Right cardiac atrium (tissue), 5 donors: Measurements from ENCODE around the gene FA2H. TPM values are rescaled to one million over a fixed set of nuclear protein-coding genes. Genes with fewer than 3 reads are reported as not detected.
"Not testable (repeated sequence)": the region's sequence is repeated elsewhere in the genome, so short reads cannot be mapped to it uniquely, and the experiment has no call there.

Experiments
- ATAC-seq, 2 donors: fragments of 200-7000 bp; cut with Tn5 transposase; one replicate each; pipeline versions ENCODE4 v1.8.0 to v1.9.1; 2020; ENCODE audit warnings: moderate library complexity in 2 of 2, mild to moderate bottlenecking in 1 of 2
- DNase-seq, 3 donors: peaks; one replicate each; pipeline ENCODE4 v3.0.0-alpha.2; 2020
- H3K27ac ChIP-seq: one replicate; pipeline ENCODE4 v1.5.1; 2013; ENCODE audit warnings: mild to moderate bottlenecking, low read length, control low read depth, moderate library complexity
- H3K27me3 ChIP-seq: one replicate; pipeline ENCODE4 v1.6.1; 2013; ENCODE audit not compliant: control insufficient read depth, insufficient read depth
- H3K4me1 ChIP-seq: one replicate; pipeline ENCODE4 v1.6.1; 2013; ENCODE audit warnings: low read length; ENCODE audit not compliant: control insufficient read depth, insufficient read depth
- H3K4me3 ChIP-seq: one replicate; pipeline ENCODE4 v1.5.1; 2013; ENCODE audit warnings: low read length, control low read depth
- H3K9me3 ChIP-seq: one replicate; pipeline ENCODE4 v1.6.1; 2013; ENCODE audit warnings: low read length; ENCODE audit not compliant: control insufficient read depth
- WGBS: extraction: QIAGEN DNeasy Blood & Tissue Kit; methylation state at CpG from one replicate; pipeline ENCODE4 v1.1.7; 2013; 5-methylcytosine and 5-hydroxymethylcytosine counted together
- intact Hi-C, 4 donors: fragments of 100-400 bp; cut with DNase I; formaldehyde crosslinking; loops; one replicate each; pipeline versions ENCODE4 v1.11.0 to v1.14.0; 2022 to 2023
- polyA plus RNA-seq: library from polyadenylated mRNA; stranded (reverse); fragments of 200-250 nt; gene quantifications from one replicate; pipeline ENCODE4 v1.2.3, GENCODE V29; 2013
- total RNA-seq, 4 donors: library from RNA; stranded (reverse); fragmentation: NEBNext Ultra II Directional; extraction: Animal tissue kit (Norgen Biotek cat#: 25700); gene quantifications; one replicate each; pipeline ENCODE4 v1.2.1, GENCODE V29; 2021
- donor health status: healthy with polysubstance abuse.
- donor health status: DM: no; HTN: yes; CAD: no.
- donor health status: DM: no; HTN: no; CAD: no.
- donor health status: DM: no; HTN: yes; CAD: no; lungs with severe emphysema.
- donor health status: DM: yes; HTN: yes; CAD: no.

The FA2H gene
- total and polyA plus RNA-seq, 5 donors, result 0.18 to 0.76 (median 0.55) TPM; not detected in 1

GRCh38 chr16:74732707-74733350, 41.8 kb downstream of the FA2H start:
- intact Hi-C loops, result no loop called here
- ATAC-seq, result no peak

GRCh38 chr16:74731853-74732477, 42.7 kb downstream of the FA2H start:
- no peak for ATAC-seq
- intact Hi-C loops, result no loop called here
- 90% methylated on average over 8 of the region's 8 CpGs for WGBS

More at GRCh38 chr16:74732707-74733350, 41.8 kb downstream of the FA2H start:
- H3K9me3 ChIP-seq, result no peaks in the 10 kb centered on the region
- H3K4me3 ChIP-seq, result no peak overlapping the region
- DNase-seq, result no peak
- H3K4me1 ChIP-seq, result no peaks in the 10 kb centered on the region
- no peaks in the 10 kb centered on the region for H3K27me3 ChIP-seq
- H3K27ac ChIP-seq, result no peak overlapping the region
- 85% methylated on average over 15 of the region's 15 CpGs for WGBS

GRCh38 chr16:74729783-74730683, 44.6 kb downstream of the FA2H start:
- 52% methylated on average over 11 of the region's 11 CpGs for WGBS
- ATAC-seq, result peak in 1 of 2 donors; percentile 44
- Histone ChIP-seq H3K9me3 (peaks cover 4% of the 10 kb centered on the region), H3K4me1 (no peaks in the 10 kb centered on the region), H3K27ac (no peak overlapping the region), H3K27me3 (no peaks in the 10 kb centered on the region), H3K4me3 (no peak overlapping the region)
- no peak for DNase-seq
- intact Hi-C loops, result no loop called here

More at GRCh38 chr16:74731853-74732477, 42.7 kb downstream of the FA2H start:
- H3K4me1 ChIP-seq, result no peaks in the 10 kb centered on the region
- H3K4me3 ChIP-seq, result no peak overlapping the region
- H3K27me3 ChIP-seq, result no peaks in the 10 kb centered on the region
- H3K27ac ChIP-seq, result no peak overlapping the region
- no peak for DNase-seq
- H3K9me3 ChIP-seq, result peaks cover under 1% of the 10 kb centered on the region

- ATAC-seq (no peak), DNase-seq (no peak)
- Histone ChIP-seq H3K9me3 (peaks cover 4% of the 10 kb centered on the region), H3K4me3 (no peak overlapping the region), H3K27ac (no peak overlapping the region), H3K27me3 (no peaks in the 10 kb centered on the region), H3K4me1 (no peaks in the 10 kb centered on the region)
- 98% methylated on average over 4 of the region's 4 CpGs for WGBS
- intact Hi-C loops, result no loop called here
These were observed 46.7 kb downstream of the FA2H start for GRCh38 chr16:74727903-74728302.

- Histone ChIP-seq H3K27me3 (no peaks in the 10 kb centered on the region), H3K4me3 (no peak overlapping the region), H3K4me1 (no peaks in the 10 kb centered on the region), H3K9me3 (peaks cover 4% of the 10 kb centered on the region), H3K27ac (no peak overlapping the region)
- intact Hi-C loops, result no loop called here
- WGBS, result 65% methylated on average over 2 of the region's 2 CpGs
- ATAC-seq (no peak), DNase-seq (no peak)
These were observed 47.9 kb downstream of the FA2H start for GRCh38 chr16:74726716-74727115.

- ATAC-seq (no peak), DNase-seq (no peak)
- no peaks in the 10 kb centered on the region for H3K4me1 ChIP-seq
- peaks cover 4% of the 10 kb centered on the region for H3K9me3 ChIP-seq
- intact Hi-C loops, result no loop called here
- 92% methylated on average over 12 of the region's 12 CpGs for WGBS
- H3K27me3 ChIP-seq, result no peaks in the 10 kb centered on the region
- no peak overlapping the region for H3K4me3 ChIP-seq
- H3K27ac ChIP-seq, result no peak overlapping the region
These were observed 48.8 kb downstream of the FA2H start for GRCh38 chr16:74725651-74726455.

- peak in 1 of 2 donors; percentile 59 for ATAC-seq
- intact Hi-C loops, result no loop called here
- H3K27me3 ChIP-seq, result no peaks in the 10 kb centered on the region
- no peak overlapping the region for H3K4me3 ChIP-seq
- no peak for DNase-seq
- peaks cover 4% of the 10 kb centered on the region for H3K9me3 ChIP-seq
- WGBS, result 48% methylated on average over 19 of the region's 19 CpGs
- H3K27ac ChIP-seq, result no peak overlapping the region
- no peaks in the 10 kb centered on the region for H3K4me1 ChIP-seq
These were observed 49.6 kb downstream of the FA2H start for GRCh38 chr16:74724820-74725549.

- 69% methylated on average over 7 of the region's 7 CpGs for WGBS
- no peaks in the 10 kb centered on the region for H3K27me3 ChIP-seq
- peaks cover 4% of the 10 kb centered on the region for H3K9me3 ChIP-seq
- intact Hi-C loops, result no loop called here
- DNase-seq, result no peak
- no peak overlapping the region for H3K4me3 ChIP-seq
- no peak for ATAC-seq
- no peaks in the 10 kb centered on the region for H3K4me1 ChIP-seq
- H3K27ac ChIP-seq, result no peak overlapping the region
These were observed 51.4 kb downstream of the FA2H start for GRCh38 chr16:74723256-74723655.

GRCh38 chr16:74722156-74722555, 52.5 kb downstream of the FA2H start:
- DNase-seq, H3K4me1 ChIP-seq, ATAC-seq, H3K27me3 ChIP-seq, H3K27ac ChIP-seq, H3K9me3 ChIP-seq, intact Hi-C loops, H3K4me3 ChIP-seq: not testable (repeated sequence)
- WGBS, result 90% methylated on average over 2 of the region's 2 CpGs

- intact Hi-C loops, result no loop called here
- H3K27ac ChIP-seq, result no peak overlapping the region
- ATAC-seq (no peak), DNase-seq (no peak)
- H3K9me3 ChIP-seq, result peaks cover 2% of the 10 kb centered on the region
- no peaks in the 10 kb centered on the region for H3K27me3 ChIP-seq
- H3K4me3 ChIP-seq, result no peak overlapping the region
- H3K4me1 ChIP-seq, result no peaks in the 10 kb centered on the region
- 78% methylated on average over 11 of the region's 11 CpGs for WGBS
These were observed 52.9 kb downstream of the FA2H start for GRCh38 chr16:74721716-74722115.
